ENCODE data around the gene DIRAS1.
"Not testable (repeated sequence)": the region's sequence is repeated elsewhere in the genome, so short reads cannot be mapped to it uniquely, and the experiment has no call there.

DIRAS1 gene

GRCh38 chr19:2703691-2704216 lies 17.4 kb downstream of the DIRAS1 start:
- no peak for DNase-seq

GRCh38 chr19:2703077-2703437 lies 18.1 kb downstream of the DIRAS1 start:
- DNase-seq: no peak

DNA sequence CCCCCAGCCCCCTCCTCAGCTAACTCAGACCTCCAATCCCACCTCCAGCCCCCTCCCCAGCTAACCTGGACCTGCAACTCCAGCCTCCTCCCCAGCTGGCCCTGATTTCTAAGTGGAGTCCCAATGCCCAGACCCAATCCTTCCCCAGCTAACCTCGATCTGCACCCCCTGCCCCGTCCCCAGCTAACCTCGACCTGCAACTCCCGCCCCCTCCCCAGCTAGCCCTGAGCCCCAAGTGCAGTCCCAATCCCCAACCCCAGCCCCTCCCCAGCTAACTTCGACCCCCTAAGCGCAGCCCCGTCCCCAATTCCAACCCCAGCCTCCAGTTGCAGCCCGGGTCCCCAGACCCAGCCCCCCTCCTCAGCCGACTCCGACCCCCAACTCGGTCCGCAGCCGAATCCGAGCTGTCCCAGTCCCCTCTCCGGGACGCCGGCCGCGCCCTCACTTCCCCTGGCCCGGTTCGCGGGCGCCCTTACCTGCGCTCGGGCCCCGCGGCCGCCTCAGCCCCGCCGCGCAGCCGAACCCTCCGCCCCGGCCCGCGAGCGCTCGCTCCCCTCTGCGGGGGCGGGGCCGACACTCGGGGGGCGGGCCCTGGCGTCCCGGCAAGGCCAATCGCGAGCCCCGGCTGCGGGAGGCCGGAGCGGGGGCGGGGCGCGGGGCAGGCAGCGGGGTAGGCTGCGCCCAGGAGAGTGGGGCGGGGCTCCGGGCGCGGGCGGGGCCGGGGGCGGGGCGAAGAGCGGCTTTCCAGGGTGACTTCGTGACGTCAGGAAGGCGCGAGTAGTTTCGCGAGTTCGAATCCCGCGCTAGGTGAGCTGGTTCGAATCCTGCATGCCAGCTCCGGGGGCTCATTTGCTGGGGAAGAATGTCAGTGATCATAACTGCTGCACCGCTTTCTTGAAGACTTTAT lies 18.7 kb downstream of the DIRAS1 start, which contains the start of gene GNG7:
Gene GNG7, minus strand, starts transcription at position 525 of the 907 bp plus-strand sequence. CDS start 182,006 bp downstream, outside the sequence.
- DNase-seq: peak; percentile 90

GRCh38 chr19:2701361-2702169 lies 19.6 kb downstream of the DIRAS1 start:
- no peak for DNase-seq

- DNase-seq: no peak
These were observed 20.4 kb downstream of the DIRAS1 start for GRCh38 chr19:2700660-2701360.

DNA sequence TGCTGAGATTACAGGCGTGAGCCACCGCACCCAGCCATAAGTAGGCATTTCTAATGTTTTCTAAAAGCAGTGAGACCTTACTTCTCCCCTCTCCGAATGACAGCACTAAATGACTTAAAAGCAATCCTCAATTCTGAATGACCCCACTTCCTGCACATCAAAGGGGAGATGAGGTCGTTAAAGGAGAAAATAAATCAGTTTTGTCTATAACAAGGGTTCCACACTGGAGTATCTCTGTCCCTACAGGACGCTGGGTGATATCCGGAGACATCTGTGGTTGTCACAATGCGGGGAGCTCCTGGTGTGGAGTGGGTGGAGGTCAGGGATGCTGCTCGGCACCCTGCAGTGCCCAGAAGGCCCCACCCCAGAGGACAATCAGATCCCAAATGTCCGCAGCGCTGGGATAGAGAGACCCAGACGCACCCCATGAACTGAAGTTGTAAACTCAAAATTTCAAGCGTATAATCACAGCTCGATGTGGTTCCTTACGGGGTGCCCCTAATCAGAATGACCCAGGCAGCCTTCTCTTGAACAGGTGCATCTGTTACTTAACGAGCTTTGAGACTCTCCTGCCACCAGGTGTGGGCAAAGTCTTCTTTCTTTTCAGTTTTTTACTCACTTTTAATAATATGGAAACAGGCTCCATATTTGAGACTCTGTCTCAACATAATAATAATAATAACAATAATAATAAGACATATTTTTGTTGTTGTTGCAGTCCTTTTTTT lies 21.6 kb downstream of the DIRAS1 start:
- no peak for DNase-seq

- no peak for DNase-seq
These were observed 27.0 kb downstream of the DIRAS1 start for GRCh38 chr19:2694196-2694595.

DNA sequence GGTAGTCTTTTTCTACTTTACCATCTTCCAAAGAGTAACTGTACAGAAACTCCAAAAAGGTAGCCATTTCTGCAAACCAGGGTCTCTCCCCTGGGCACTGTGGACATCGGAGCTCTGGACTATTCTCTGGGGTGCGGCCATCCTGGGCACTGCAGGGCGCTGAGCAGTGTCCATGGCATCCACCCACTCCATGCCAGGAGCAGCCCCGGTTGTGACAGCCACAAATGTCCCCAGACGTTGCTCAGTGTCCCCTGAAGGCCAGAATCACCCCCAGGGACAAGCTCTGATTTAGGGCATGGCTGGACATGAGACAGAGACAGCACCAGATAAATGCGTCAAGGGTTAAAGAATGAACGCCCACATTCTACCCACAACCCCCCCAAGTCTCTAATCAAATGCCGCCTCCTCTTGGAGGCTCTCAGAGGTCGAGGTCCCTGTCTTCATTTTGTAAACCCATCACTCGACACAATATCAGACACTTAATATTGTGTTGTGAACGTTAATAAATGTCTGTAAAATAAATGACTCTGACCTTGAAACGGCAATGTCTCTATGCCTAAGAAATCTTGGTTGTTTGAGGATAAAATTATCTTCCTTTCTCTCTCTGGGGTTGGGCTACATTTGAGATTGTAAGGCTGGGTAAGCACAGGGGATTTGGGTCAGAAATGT lies 27.5 kb downstream of the DIRAS1 start:
- no peak for DNase-seq

GRCh38 chr19:2691951-2692350 lies 29.2 kb downstream of the DIRAS1 start:
- DNase-seq: no peak

GRCh38 chr19:2690856-2691255 lies 30.3 kb downstream of the DIRAS1 start:
- no peak for DNase-seq

GRCh38 chr19:2686360-2686759 lies 34.8 kb downstream of the DIRAS1 start:
- DNase-seq: no peak

- no peak for DNase-seq
These were observed 35.9 kb downstream of the DIRAS1 start for GRCh38 chr19:2685204-2685704.

- no peak for DNase-seq
These were observed 37.7 kb downstream of the DIRAS1 start for GRCh38 chr19:2683430-2684003.

DNA sequence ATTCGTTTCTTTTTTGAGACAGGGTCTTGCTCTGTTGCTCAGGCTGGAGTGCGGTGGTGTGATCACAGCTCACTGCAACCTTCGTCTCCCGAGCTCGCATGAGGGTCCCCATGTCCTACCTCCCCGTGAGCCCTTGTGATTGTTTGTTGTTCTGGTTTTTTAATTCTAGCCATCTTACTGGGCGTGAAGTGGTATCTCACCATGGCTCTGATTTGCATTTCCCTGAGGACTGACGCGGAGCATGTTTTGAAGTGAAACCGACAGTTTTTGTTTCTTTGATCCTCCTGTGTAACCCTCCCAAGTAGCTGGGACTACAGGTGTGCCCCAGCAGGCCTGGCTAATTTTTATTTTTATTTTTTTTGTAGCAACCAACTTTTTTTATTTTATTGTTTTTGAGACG lies 40.4 kb downstream of the DIRAS1 start:
- no peak for DNase-seq

DNA sequence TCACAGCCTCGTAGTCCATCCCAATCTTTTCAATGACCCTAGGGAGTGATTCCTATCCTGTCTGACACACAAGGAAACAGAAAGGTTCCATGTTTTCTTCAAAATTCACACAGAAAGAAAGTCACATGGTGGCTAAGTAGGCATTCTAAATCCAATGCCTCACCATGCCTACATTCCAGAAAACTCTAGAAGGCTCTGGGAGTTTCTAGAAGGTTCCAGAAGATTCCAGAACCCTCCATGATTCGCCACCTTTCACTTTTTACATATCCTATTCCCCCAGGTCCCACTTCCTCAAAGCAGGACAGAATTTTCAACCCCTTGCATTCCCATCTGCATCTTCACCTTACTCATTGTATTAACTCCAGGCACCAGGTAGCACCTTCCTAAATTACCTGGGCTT lies 41.7 kb downstream of the DIRAS1 start:
- DNase-seq: no peak

- not testable (repeated sequence) for DNase-seq
These were observed 42.2 kb downstream of the DIRAS1 start for GRCh38 chr19:2678948-2679347.

- DNase-seq: no peak
These were observed 43.0 kb downstream of the DIRAS1 start for GRCh38 chr19:2678044-2678671.

DNA sequence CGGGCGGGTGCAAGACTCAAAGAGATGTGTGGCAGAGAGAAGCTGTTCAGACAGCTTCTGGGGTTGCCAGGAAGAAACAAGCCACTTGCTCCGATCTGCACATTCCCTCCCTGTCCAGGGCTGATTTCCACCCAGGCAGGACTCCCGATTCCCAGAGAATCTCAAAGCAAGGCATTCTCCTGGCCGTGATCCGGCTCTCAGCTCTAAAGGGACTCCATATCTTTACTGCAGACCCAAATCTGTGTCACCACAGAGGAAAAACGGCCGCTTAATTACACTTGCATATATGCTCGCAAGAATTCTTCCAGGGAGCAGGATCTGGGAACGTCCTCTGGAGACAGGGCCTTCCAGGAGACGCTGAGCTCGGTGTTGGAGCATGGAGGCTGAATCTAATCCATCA lies 44.3 kb downstream of the DIRAS1 start:
- DNase-seq: no peak

DNA sequence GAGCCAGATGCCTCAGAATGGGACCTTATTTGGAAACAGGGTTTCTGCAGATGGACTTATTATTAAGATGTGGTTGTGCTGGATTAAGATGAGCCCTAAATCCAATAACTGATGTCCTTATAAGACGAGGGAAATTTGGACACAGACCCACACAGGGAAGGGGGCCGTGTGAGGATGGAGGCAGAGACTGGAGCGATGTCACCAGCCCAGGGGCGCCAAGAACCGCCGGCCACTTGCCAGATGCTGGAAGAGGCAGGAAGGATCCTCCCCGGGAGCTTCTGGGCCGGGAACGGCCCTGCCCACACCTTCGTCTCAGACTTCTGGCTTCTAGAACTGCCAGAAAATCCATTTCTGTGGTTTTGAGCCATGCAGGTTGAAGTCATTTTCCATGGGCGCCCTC lies 45.3 kb downstream of the DIRAS1 start:
- no peak for DNase-seq

- DNase-seq: no peak
These were observed 51.0 kb downstream of the DIRAS1 start for GRCh38 chr19:2670217-2670616.

Measured in activated CD4-positive, alpha-beta T cell treated with anti-CD3 and anti-CD28 coated beads, Interleukin-2, amount 50 U/mL, for 16 hours (primary cell).